Testis (tissue), 2 donors: ENCODE data around the gene C11orf68.

Source experiments
- CTCF ChIP-seq, 3 experiments: fragments of 450-650 bp in 2 of 3; fragments of 200-600 bp in 1 of 3; sonication (generic) in 1 of 3; IDR thresholded peaks; one replicate each; pipeline ENCODE4 v1.5.1; 2016 to 2019; ENCODE audit warnings: antibody characterized with exemption in 3 of 3, mild to moderate bottlenecking in 2 of 3, moderate library complexity in 1 of 3
- POLR2A ChIP-seq: fragments of 450-650 bp; IDR thresholded peaks from one replicate; pipeline ENCODE4 v1.6.1; 2017; ENCODE audit warnings: antibody characterized with exemption, mild to moderate bottlenecking, moderate library complexity

GRCh38 chr11:65900899-65901180, 18.0 kb downstream of the C11orf68 start:
- TF ChIP-seq CTCF (IDR thresholded peaks at IDR 0.05) (no peak), POLR2A (no peak)
